Neural cell (in vitro differentiated cells): Measurements from ENCODE around the gene GHRL. TPM values are rescaled to one million over a fixed set of nuclear protein-coding genes. Genes with fewer than 3 reads are reported as not detected.

Source experiments
- H2AFZ ChIP-seq: fragments of 200-600, 300-800 bp; sonication (generic), shearing (Covaris generic); 2 replicates; pipeline ENCODE4 v1.6.0; 2014; ENCODE audit warnings: low read depth, mild to moderate bottlenecking, antibody characterized with exemption, low read length, moderate library complexity
- H3F3A ChIP-seq: fragments of 200-600 bp; shearing (Covaris generic); 2 replicates; pipeline ENCODE4 v1.6.1; 2016; ENCODE audit warnings: mild to moderate bottlenecking, moderate library complexity, mixed read lengths, antibody characterized with exemption, low read length; ENCODE audit not compliant: insufficient read depth, poor library complexity, severe bottlenecking
- H3K27ac ChIP-seq: fragments of 200-600, 300-800 bp; sonication (generic), shearing (Covaris generic); 2 replicates; pipeline ENCODE4 v1.5.1; 2014; ENCODE audit warnings: mild to moderate bottlenecking, low read length, moderate library complexity
- H3K27me3 ChIP-seq: fragments of 300-800, 200-600 bp; sonication (generic), shearing (Covaris generic); 2 replicates; pipeline ENCODE4 v1.6.0; 2014; ENCODE audit warnings: mild to moderate bottlenecking, low read depth, low read length, moderate library complexity; ENCODE audit not compliant: insufficient read depth
- H3K36me3 ChIP-seq: fragments of 300-800, 200-600 bp; sonication (generic), shearing (Covaris generic); 2 replicates; pipeline ENCODE4 v1.5.1; 2014; ENCODE audit warnings: mild to moderate bottlenecking, antibody characterized with exemption, low read length, moderate library complexity; ENCODE audit not compliant: insufficient read depth
- H3K4me2 ChIP-seq: fragments of 300-800, 200-600 bp; sonication (generic), shearing (Covaris generic); 2 replicates; pipeline ENCODE4 v1.6.0; 2014; ENCODE audit warnings: mild to moderate bottlenecking, low read length
- H3K4me3 ChIP-seq: fragments of 300-800, 200-600 bp; sonication (generic), shearing (Covaris generic); 2 replicates; pipeline ENCODE4 v1.5.1; 2014; ENCODE audit warnings: mild to moderate bottlenecking, low read length, moderate library complexity
- H3K79me2 ChIP-seq: fragments of 200-600 bp; shearing (Covaris generic); replicated peaks from 2 replicates; pipeline ENCODE4 v1.6.0; 2014; ENCODE audit warnings: mild to moderate bottlenecking, low read length, moderate library complexity; ENCODE audit not compliant: insufficient read depth
- H3K9ac ChIP-seq: fragments of 300-800, 200-600 bp; sonication (generic), shearing (Covaris generic); 2 replicates; pipeline ENCODE4 v1.6.1; 2016; ENCODE audit warnings: mild to moderate bottlenecking, low read length, mixed read lengths
- H3K9me2 ChIP-seq: fragments of 200-600 bp; shearing (Covaris generic); 2 replicates; pipeline ENCODE4 v1.6.1; 2016; ENCODE audit warnings: mild to moderate bottlenecking, low read length, mixed read lengths; ENCODE audit not compliant: insufficient read depth
- H3K9me3 ChIP-seq: fragments of 200-600, 300-800 bp; sonication (generic), shearing (Covaris generic); 2 replicates; pipeline ENCODE4 v1.6.1; 2016; ENCODE audit warnings: mild to moderate bottlenecking, mixed run types, low read length, moderate library complexity, mixed read lengths
- H4K20me1 ChIP-seq: fragments of 200-600 bp; shearing (Covaris generic); 2 replicates; pipeline ENCODE4 v1.6.1; 2016; ENCODE audit warnings: mild to moderate bottlenecking, mixed run types; ENCODE audit not compliant: insufficient read depth
- EP300 ChIP-seq: fragments of 450-650 bp; conservative IDR thresholded peaks from 2 replicates; pipeline ENCODE4 v1.6.1; 2014; ENCODE audit warnings: antibody characterized with exemption, mild to moderate bottlenecking, moderate library complexity; ENCODE audit not compliant: poor library complexity, severe bottlenecking
- EZH2 ChIP-seq: fragments of 200-600, 300-800 bp; shearing (Covaris generic), sonication (generic); IDR thresholded peaks from 2 replicates; pipeline ENCODE4 v1.6.1; 2014; ENCODE audit warnings: antibody characterized with exemption, low read length, borderline replicate concordance, mild to moderate bottlenecking; ENCODE audit not compliant: insufficient read depth, poor library complexity, severe bottlenecking
- MXI1 ChIP-seq: fragments of 450-650 bp; conservative IDR thresholded peaks from 2 replicates; pipeline ENCODE4 v1.6.1; 2014; ENCODE audit warnings: antibody characterized with exemption, mild to moderate bottlenecking; ENCODE audit not compliant: poor library complexity, severe bottlenecking
- POLR2AphosphoS5 ChIP-seq: IDR thresholded peaks from 2 replicates; pipeline ENCODE4 v1.6.1; 2012
- RAD21 ChIP-seq: fragments of 450-650 bp; conservative IDR thresholded peaks from 2 replicates; pipeline ENCODE4 v1.6.1; 2014; ENCODE audit warnings: antibody characterized with exemption, mild to moderate bottlenecking, moderate library complexity
- SMC3 ChIP-seq: fragments of 450-650 bp; conservative IDR thresholded peaks from 2 replicates; pipeline ENCODE4 v1.6.1; 2014; ENCODE audit warnings: antibody characterized with exemption, mild to moderate bottlenecking, moderate library complexity; ENCODE audit not compliant: poor library complexity
- TAF1 ChIP-seq: IDR thresholded peaks from 2 replicates; pipeline ENCODE4 v1.6.1; 2012; ENCODE audit warnings: low read depth
- polyA plus RNA-seq: library from polyadenylated mRNA; depleted of rRNA; stranded (reverse); fragments of >200 nt; gene quantifications from 2 replicates; pipeline ENCODE4 v1.2.3, GENCODE V29; 2014
- TF ChIP-seq, protein P1 (sequence below): fragments of 450-650 bp; IDR thresholded peaks from 2 replicates; pipeline ENCODE4 v1.5.1; 2014; ENCODE audit warnings: antibody characterized with exemption, mild to moderate bottlenecking, moderate library complexity; ENCODE audit not compliant: poor library complexity, severe bottlenecking
- TF ChIP-seq, protein P2 (sequence below): IDR thresholded peaks from 2 replicates; pipeline ENCODE4 v1.6.1; 2012; ENCODE audit warnings: borderline replicate concordance

GHRL gene
- polyA plus RNA-seq, 1 donor from 2014 or later = 2.8 TPM

DNA sequence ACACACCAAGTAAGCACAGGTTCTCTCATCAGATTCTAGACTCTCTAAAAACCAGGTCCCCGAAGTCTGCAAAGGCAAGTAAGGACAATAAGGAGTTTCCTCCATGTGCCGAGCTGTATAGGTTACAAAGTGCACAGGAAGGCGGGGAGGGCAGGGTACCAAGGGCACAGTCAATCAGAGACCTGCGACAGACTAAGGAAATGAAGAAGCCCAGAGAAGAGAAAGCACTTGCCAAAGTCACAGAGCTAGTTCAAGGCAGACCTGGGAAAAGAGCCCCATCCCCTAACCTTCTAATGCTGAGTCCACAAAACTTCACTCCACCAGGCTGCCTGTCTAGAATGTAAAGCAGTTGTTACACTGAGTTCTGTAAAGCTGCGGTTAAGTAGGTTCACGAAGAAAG is 26.5 kb upstream of the GHRL start:
- no peak for TF ChIP-seq SMC3
- TF ChIP-seq, protein P1, sequence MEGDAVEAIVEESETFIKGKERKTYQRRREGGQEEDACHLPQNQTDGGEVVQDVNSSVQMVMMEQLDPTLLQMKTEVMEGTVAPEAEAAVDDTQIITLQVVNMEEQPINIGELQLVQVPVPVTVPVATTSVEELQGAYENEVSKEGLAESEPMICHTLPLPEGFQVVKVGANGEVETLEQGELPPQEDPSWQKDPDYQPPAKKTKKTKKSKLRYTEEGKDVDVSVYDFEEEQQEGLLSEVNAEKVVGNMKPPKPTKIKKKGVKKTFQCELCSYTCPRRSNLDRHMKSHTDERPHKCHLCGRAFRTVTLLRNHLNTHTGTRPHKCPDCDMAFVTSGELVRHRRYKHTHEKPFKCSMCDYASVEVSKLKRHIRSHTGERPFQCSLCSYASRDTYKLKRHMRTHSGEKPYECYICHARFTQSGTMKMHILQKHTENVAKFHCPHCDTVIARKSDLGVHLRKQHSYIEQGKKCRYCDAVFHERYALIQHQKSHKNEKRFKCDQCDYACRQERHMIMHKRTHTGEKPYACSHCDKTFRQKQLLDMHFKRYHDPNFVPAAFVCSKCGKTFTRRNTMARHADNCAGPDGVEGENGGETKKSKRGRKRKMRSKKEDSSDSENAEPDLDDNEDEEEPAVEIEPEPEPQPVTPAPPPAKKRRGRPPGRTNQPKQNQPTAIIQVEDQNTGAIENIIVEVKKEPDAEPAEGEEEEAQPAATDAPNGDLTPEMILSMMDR = no peak
- TF ChIP-seq MXI1 = no peak
- TF ChIP-seq EZH2 = no peak
- TF ChIP-seq TAF1 = no peak
- TF ChIP-seq, protein P2, sequence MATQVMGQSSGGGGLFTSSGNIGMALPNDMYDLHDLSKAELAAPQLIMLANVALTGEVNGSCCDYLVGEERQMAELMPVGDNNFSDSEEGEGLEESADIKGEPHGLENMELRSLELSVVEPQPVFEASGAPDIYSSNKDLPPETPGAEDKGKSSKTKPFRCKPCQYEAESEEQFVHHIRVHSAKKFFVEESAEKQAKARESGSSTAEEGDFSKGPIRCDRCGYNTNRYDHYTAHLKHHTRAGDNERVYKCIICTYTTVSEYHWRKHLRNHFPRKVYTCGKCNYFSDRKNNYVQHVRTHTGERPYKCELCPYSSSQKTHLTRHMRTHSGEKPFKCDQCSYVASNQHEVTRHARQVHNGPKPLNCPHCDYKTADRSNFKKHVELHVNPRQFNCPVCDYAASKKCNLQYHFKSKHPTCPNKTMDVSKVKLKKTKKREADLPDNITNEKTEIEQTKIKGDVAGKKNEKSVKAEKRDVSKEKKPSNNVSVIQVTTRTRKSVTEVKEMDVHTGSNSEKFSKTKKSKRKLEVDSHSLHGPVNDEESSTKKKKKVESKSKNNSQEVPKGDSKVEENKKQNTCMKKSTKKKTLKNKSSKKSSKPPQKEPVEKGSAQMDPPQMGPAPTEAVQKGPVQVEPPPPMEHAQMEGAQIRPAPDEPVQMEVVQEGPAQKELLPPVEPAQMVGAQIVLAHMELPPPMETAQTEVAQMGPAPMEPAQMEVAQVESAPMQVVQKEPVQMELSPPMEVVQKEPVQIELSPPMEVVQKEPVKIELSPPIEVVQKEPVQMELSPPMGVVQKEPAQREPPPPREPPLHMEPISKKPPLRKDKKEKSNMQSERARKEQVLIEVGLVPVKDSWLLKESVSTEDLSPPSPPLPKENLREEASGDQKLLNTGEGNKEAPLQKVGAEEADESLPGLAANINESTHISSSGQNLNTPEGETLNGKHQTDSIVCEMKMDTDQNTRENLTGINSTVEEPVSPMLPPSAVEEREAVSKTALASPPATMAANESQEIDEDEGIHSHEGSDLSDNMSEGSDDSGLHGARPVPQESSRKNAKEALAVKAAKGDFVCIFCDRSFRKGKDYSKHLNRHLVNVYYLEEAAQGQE = no peak
- TF ChIP-seq POLR2AphosphoS5 = no peak
- no peak for TF ChIP-seq RAD21
- no peak for TF ChIP-seq EP300

DNA sequence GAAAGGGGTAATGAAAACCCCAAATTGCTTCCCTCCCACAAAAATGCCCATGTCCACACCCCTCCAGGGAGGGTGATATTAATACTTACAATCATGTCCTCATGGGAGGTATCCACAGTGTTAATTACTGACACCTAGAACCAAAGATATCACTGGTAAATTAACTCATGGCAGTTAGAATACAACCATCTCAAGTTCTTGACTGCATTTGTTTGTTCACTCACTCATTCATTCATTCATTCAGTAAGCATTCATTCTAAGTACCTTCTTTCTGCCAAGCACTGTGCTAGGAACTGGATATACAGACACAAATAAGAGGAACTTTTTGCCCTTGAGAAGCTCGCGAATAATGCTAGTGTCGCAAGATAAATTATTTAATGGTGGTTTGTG is 25.2 kb upstream of the GHRL start:
- Histone ChIP-seq H3K79me2 (peaks cover 18% of the 10 kb centered on the region), H3K4me3 (no peak overlapping the region), H4K20me1 (no peaks in the 10 kb centered on the region), H2AFZ (no peak overlapping the region), H3K36me3 (no peaks in the 10 kb centered on the region), H3K9ac (no peak overlapping the region), H3K27me3 (no peaks in the 10 kb centered on the region), H3K9me2 (no peaks in the 10 kb centered on the region), H3K27ac (no peak overlapping the region), H3K9me3 (no peaks in the 10 kb centered on the region), H3F3A (no peaks in the 10 kb centered on the region), H3K4me2 (no peak overlapping the region)
- TF ChIP-seq, protein P1 = no peak
- TF ChIP-seq RAD21 = no peak
- no peak for TF ChIP-seq TAF1
- no peak for TF ChIP-seq EP300
- no peak for TF ChIP-seq POLR2AphosphoS5
- TF ChIP-seq, protein P2 = no peak
- no peak for TF ChIP-seq SMC3
- no peak for TF ChIP-seq MXI1
- no peak for TF ChIP-seq EZH2

More for the DNA sequence above, 26.5 kb upstream of the GHRL start:
- Histone ChIP-seq H3K27ac (no peak overlapping the region), H3K9ac (no peak overlapping the region), H3K79me2 (peaks cover 18% of the 10 kb centered on the region), H3K27me3 (no peaks in the 10 kb centered on the region), H3K4me3 (peak overlapping the region; percentile 87), H3K36me3 (no peaks in the 10 kb centered on the region), H3K4me2 (no peak overlapping the region), H3K9me3 (no peaks in the 10 kb centered on the region), H3F3A (no peaks in the 10 kb centered on the region), H3K9me2 (no peaks in the 10 kb centered on the region), H4K20me1 (no peaks in the 10 kb centered on the region), H2AFZ (no peak overlapping the region)
